HG03025 (cell line): ENCODE data around the gene GSTM5.
"Not testable (repeated sequence)": the region's sequence is repeated elsewhere in the genome, so short reads cannot be mapped to it uniquely, and the experiment has no call there.

Source experiments
- ATAC-seq: cut with Tn5 transposase; IDR thresholded peaks from one replicate; pipeline ENCODE4 v1.9.1; 2021; ENCODE audit warnings: mild to moderate bottlenecking, moderate library complexity; ENCODE audit not compliant: unreplicated experiment, low FRiP score

The GSTM5 gene

GRCh38 chr1:109711593-109712320, at the start of gene GSTM5:
TSS of gene GSTM5 (plus strand) at chr1:109712251. CDS start at chr1:109712313, 62 bp downstream.
- not testable (repeated sequence) for ATAC-seq

- ATAC-seq: no peak
Measured at GRCh38 chr1:109664671-109665070, 47.4 kb upstream of the GSTM5 start.

GRCh38 chr1:109667452-109668122, 44.5 kb upstream of the GSTM5 start, which contains the start of gene GSTM2:
TSS of gene GSTM2 (plus strand) at chr1:109668057. CDS start at chr1:109668116, 59 bp downstream.
- peak; percentile 66 for ATAC-seq

- no peak for ATAC-seq
Measured at GRCh38 chr1:109668123-109668775, 43.8 kb upstream of the GSTM5 start.

GRCh38 chr1:109669246-109669948, 42.7 kb upstream of the GSTM5 start:
- no peak for ATAC-seq

- ATAC-seq: not testable (repeated sequence)
Measured at GRCh38 chr1:109669949-109670302, 42.1 kb upstream of the GSTM5 start.

- no peak for ATAC-seq
Measured at GRCh38 chr1:109671067-109671466, 41.0 kb upstream of the GSTM5 start.

GRCh38 chr1:109673861-109674260, 38.2 kb upstream of the GSTM5 start:
- not testable (repeated sequence) for ATAC-seq

GRCh38 chr1:109676683-109677381, 35.2 kb upstream of the GSTM5 start:
- ATAC-seq: not testable (repeated sequence)

- ATAC-seq: no peak
Measured at GRCh38 chr1:109677459-109677858, 34.6 kb upstream of the GSTM5 start.

GRCh38 chr1:109678637-109679036, 33.4 kb upstream of the GSTM5 start:
- not testable (repeated sequence) for ATAC-seq

GRCh38 chr1:109684777-109685176, 27.3 kb upstream of the GSTM5 start:
- not testable (repeated sequence) for ATAC-seq

GRCh38 chr1:109685399-109685798, 26.7 kb upstream of the GSTM5 start:
- ATAC-seq: not testable (repeated sequence)

GRCh38 chr1:109685890-109686289, 26.2 kb upstream of the GSTM5 start:
- not testable (repeated sequence) for ATAC-seq

GRCh38 chr1:109687109-109687508, 24.9 kb upstream of the GSTM5 start:
- not testable (repeated sequence) for ATAC-seq

- ATAC-seq: peak; percentile 90
Measured at GRCh38 chr1:109687641-109688499, 24.2 kb upstream of the GSTM5 start, which contains the start of gene GSTM1. TSS of gene GSTM1 (plus strand) at chr1:109687817. CDS start at chr1:109687874, 57 bp downstream.

GRCh38 chr1:109689844-109690405, 22.1 kb upstream of the GSTM5 start:
- ATAC-seq: no peak

GRCh38 chr1:109691759-109692158, 20.3 kb upstream of the GSTM5 start:
- no peak for ATAC-seq

- ATAC-seq: not testable (repeated sequence)
Measured at GRCh38 chr1:109694400-109694799, 17.7 kb upstream of the GSTM5 start.
